Small intestine (tissue), 7 donors: ENCODE results near the gene SEPTIN2. TPM values are rescaled to one million over a fixed set of nuclear protein-coding genes. Genes with fewer than 3 reads are reported as not detected.
"Not testable (repeated sequence)": the region's sequence is repeated elsewhere in the genome, so short reads cannot be mapped to it uniquely, and the experiment has no call there.

Experiments
- DNase-seq, 2 donors: peaks; one replicate each; pipeline versions ENCODE4 v3.0.0 to v3.0.0-alpha.2; 2013
- FAIRE-seq: peaks from 2 replicates; lab custom pipeline; 2012; peaks lifted over from hg19 to GRCh38; lab: Jason Lieb, UNC
- H3K27ac ChIP-seq, 3 donors: one replicate each; pipeline ENCODE4 v1.5.1; 2013; ENCODE audit warnings: low read length in 2 of 3, mild to moderate bottlenecking in 2 of 3, control low read depth in 1 of 3, inconsistent platforms in 1 of 3, low read depth in 1 of 3, moderate library complexity in 1 of 3
- H3K27me3 ChIP-seq, 3 donors: one replicate each; pipeline ENCODE4 v1.6.1; 2013; ENCODE audit warnings: low read length in 3 of 3, inconsistent platforms in 1 of 3; ENCODE audit not compliant: control insufficient read depth in 3 of 3, insufficient read depth in 3 of 3
- H3K36me3 ChIP-seq, 3 donors: one replicate each; pipeline ENCODE4 v1.6.1; 2013; ENCODE audit warnings: low read length in 3 of 3, inconsistent platforms in 1 of 3, low read depth in 1 of 3, mild to moderate bottlenecking in 1 of 3, moderate library complexity in 1 of 3; ENCODE audit not compliant: control insufficient read depth in 3 of 3, insufficient read depth in 2 of 3
- H3K4me1 ChIP-seq, 3 donors: one replicate each; pipeline ENCODE4 v1.6.1; 2013; ENCODE audit warnings: low read length in 2 of 3, inconsistent platforms in 1 of 3, low read depth in 1 of 3, mild to moderate bottlenecking in 1 of 3, moderate library complexity in 1 of 3; ENCODE audit not compliant: control insufficient read depth in 3 of 3, insufficient read depth in 2 of 3
- H3K4me3 ChIP-seq, 3 donors: one replicate each; pipeline ENCODE4 v1.5.1; 2013; ENCODE audit warnings: low read length in 3 of 3, control low read depth in 1 of 3, inconsistent platforms in 1 of 3, low read depth in 1 of 3, mild to moderate bottlenecking in 1 of 3, moderate library complexity in 1 of 3
- H3K9me3 ChIP-seq, 2 donors: one replicate each; pipeline ENCODE4 v1.6.1; 2013; ENCODE audit warnings: low read depth in 1 of 2, low read length in 1 of 2; ENCODE audit not compliant: control insufficient read depth in 2 of 2, insufficient read depth in 1 of 2
- WGBS, 3 donors: extraction: QIAGEN DNeasy Blood & Tissue Kit; methylation state at CpG; one replicate each; pipeline ENCODE4 v1.1.7; 2013; 5-methylcytosine and 5-hydroxymethylcytosine counted together
- polyA plus RNA-seq, 4 donors: library from polyadenylated mRNA; stranded (reverse) in 3 of 4; unstranded in 1 of 4; fragments of 200-250 nt in 3 of 4; fragments of 120-200 nt in 1 of 4; gene quantifications; one replicate each; pipeline versions ENCODE4 v1.2.1 to v1.2.3, GENCODE V29; 2013
- donor health status: healthy with polysubstance abuse.
- donor health status: control.
- donor health status: control.
- donor health status: Bipolar disorder and iron deficiency.
- donor health status: healthy.

The SEPTIN2 gene
- polyA plus RNA-seq, 4 donors = 112 to 311 (median 148) TPM

DNA sequence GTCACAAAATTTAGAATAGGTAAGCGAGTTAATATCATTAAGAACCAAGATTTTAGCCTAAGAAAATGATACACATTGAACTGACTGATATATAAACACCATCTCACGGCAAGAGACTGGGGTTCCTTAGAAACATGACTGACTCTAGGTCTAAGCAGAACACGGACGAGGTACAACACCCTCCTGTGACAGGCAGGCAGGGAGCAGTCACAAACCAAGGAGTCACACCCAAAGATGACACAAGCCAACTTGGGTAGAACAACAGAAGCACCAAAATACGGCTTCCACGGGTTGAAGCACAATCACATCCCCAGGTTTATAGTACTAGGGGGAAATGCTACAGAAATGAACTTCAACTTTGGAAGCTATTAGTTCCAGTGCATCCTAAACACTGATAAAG lies 24.6 kb upstream of the SEPTIN2 start:
- Histone ChIP-seq H3K27me3 (no peaks in the 10 kb centered on the region), H3K9me3 (no peaks in the 10 kb centered on the region), H3K36me3 (peaks cover 0 to 7% (median 2%) of the 10 kb centered on the region in 3 donors), H3K4me3 (no peak overlapping the region), H3K4me1 (peaks cover 0 to 4% (median 0%) of the 10 kb centered on the region in 3 donors), H3K27ac (no peak overlapping the region)
- DNase-seq (no peak), FAIRE-seq (no peak)
- WGBS, 3 donors = 86 to 91% (median 87%) methylated on average over 6 of the region's 6 CpGs

DNA sequence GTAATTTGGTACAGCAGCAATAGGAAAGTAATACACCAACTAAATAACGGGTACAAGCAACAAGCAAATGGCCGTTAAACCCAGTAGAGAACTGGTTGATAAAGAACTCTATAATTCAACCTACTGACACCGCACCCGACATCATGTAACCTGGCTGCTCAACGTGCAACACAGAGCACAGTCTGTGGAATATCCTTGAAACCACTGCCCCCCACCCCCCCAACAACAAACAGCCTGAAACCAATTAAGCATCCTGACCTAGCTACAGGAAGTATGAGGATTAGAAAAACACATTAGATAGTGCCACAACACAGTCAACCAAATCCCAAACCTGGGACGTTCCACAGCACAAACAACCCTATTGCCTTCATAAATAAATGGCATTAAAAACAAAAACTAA lies 23.7 kb upstream of the SEPTIN2 start:
- no peaks in the 10 kb centered on the region for H3K27me3 ChIP-seq
- FAIRE-seq (no peak), DNase-seq (no peak)
- WGBS, 3 donors = 77 to 82% (median 78%) methylated on average over 6 of the region's 6 CpGs
- H3K9me3 ChIP-seq = no peaks in the 10 kb centered on the region
- no peak overlapping the region for H3K4me3 ChIP-seq
- peaks cover 0 to 4% (median 0%) of the 10 kb centered on the region in 3 donors for H3K4me1 ChIP-seq
- H3K36me3 ChIP-seq = peaks cover 0 to 9% (median 2%) of the 10 kb centered on the region in 3 donors
- H3K27ac ChIP-seq = no peak overlapping the region

DNA sequence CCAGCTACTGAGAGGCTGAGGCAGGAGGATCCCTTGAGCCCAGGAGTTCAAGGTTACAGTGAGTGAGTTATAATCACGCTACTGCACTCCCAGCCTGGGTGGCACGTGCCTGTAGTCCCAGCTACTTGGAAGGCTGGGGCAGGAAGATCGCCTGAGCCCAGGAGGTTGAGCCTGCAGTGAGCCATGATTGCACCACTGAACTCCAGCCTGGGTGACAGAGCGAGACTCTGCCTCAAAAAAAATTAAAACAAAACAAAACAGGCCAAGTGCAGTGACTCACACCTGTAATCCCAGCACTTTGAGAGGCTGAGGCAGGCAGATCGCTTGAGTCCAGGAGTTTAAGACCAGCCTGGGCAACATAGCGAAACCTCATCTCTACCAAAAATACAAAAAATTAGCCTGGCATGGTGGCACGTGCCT lies 22.3 kb upstream of the SEPTIN2 start:
- not testable (repeated sequence) for H3K27ac ChIP-seq, FAIRE-seq, H3K9me3 ChIP-seq, H3K4me3 ChIP-seq, DNase-seq, H3K27me3 ChIP-seq, H3K4me1 ChIP-seq
- H3K36me3 ChIP-seq = peaks cover 0 to 18% (median 2%) of the 10 kb centered on the region in 3 donors
- WGBS, 3 donors = 83 to 88% (median 83%) methylated on average over 7 of the region's 7 CpGs

DNA sequence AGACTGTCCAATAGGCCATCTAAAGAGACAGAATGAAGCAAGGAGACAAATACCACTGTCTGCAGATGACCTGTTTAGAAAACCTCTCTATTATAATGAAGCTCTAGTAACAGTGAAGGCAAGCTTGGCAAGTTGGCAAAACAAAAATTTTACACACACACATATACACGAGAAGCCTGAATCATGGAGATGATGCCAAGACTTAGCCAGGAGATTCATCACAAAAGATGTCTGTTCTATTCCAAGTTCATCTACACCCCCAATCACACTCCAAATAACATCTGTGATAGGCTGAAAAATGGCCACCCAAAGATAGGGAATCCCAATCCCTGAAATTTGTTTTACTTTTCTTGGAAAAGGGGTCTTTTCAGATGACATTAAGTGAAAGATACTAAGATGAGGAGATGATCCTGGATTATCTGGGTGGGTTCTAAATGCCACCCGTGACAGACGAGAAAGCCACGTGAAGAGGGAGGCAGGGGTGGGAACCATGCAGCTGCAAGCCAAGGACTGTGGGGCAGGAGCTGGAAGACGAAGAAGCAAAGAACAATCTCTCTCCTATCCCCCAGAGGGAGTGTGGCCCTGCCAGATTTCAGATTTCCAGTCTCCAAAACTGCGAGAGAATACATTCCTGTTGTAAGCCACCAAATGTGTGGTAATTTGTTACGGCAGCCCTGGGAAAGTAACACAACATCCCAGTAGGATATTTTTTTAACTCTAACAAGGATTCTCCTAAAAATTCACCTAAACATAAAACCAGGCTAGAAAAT lies 20.2 kb upstream of the SEPTIN2 start:
- Histone ChIP-seq H3K27me3 (no peaks in the 10 kb centered on the region), H3K36me3 (peaks cover 0 to 14% (median 0%) of the 10 kb centered on the region in 3 donors), H3K4me1 (peaks cover 0 to 4% (median 0%) of the 10 kb centered on the region in 3 donors), H3K9me3 (no peaks in the 10 kb centered on the region), H3K4me3 (no peak overlapping the region), H3K27ac (no peak overlapping the region)
- 74 to 89% (median 88%) methylated on average over 7 of the region's 7 CpGs for WGBS, 3 donors
- FAIRE-seq = no peak
- no peak for DNase-seq

DNA sequence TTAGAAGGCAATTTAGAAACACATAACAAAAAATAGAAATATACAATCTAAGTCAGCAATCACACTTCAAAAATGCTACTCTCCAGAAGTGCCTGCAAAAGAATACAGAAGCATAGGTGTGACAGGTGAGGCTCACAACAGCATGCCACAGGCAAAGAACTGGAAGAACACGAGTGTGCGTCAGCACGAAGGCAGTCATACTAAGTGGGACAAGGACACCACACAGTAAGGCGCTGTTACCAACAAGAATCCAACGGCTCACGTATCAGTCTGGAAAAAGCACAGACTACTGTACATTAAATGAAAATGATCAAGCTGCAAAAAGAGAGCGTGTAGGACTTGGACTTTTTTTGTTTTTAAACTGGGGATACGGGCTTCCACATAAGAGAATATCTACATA lies 19.0 kb upstream of the SEPTIN2 start:
- no peak for FAIRE-seq
- H3K4me1 ChIP-seq = peaks cover 0 to 3% (median under 1%) of the 10 kb centered on the region in 3 donors
- no peak overlapping the region for H3K27ac ChIP-seq
- DNase-seq = no peak
- 93 to 96% (median 94%) methylated on average over 8 of the region's 8 CpGs for WGBS, 3 donors
- peaks cover 0 to 16% (median 0%) of the 10 kb centered on the region in 3 donors for H3K36me3 ChIP-seq
- H3K4me3 ChIP-seq = no peak overlapping the region
- no peaks in the 10 kb centered on the region for H3K27me3 ChIP-seq
- no peaks in the 10 kb centered on the region for H3K9me3 ChIP-seq

DNA sequence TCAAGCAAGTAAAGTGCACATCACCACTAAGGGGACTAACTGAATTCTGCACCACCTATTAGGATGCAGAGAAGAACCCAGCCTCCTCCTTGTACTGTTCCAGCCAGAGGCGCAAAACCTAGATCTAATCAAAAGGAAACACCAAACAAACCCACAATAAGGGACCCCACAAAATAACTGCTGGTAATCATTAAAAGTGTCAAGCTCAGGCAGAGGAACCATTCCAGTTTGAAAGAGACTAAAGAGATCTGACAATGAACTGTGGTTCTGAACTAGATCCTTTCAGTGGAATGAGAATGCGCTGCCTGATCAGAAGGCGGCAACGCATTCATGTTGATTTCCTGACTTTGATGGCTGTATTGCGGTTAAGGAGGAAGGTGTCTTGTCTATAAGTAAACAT lies 17.1 kb upstream of the SEPTIN2 start:
- 74 to 90% (median 79%) methylated on average over 5 of the region's 5 CpGs for WGBS, 3 donors
- FAIRE-seq = no peak
- Histone ChIP-seq H3K27me3 (no peaks in the 10 kb centered on the region), H3K4me1 (peaks cover 0 to 6% (median 2%) of the 10 kb centered on the region in 3 donors), H3K9me3 (no peaks in the 10 kb centered on the region), H3K4me3 (no peak overlapping the region), H3K27ac (no peak overlapping the region), H3K36me3 (peaks cover 0 to 16% (median 0%) of the 10 kb centered on the region in 3 donors)
- DNase-seq = no peak

DNA sequence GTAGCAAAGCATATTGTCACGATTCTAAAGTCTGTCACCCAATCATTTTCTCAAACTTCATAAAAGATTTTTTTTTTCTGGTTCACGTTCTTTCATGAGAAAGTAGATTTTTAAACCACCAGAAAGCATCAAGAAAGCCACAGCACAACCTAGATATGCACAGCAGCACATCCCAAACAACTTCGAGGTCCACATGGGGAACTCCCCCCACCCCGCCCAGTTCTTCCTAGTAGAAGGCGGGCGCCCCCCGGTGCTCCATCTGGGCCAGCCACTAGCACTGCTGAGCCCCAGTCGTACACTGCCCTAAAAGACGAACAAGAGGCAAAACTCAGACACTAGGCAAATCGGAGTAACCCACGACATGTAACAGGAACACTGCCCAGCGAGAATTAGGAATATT lies 15.7 kb upstream of the SEPTIN2 start:
- H3K27me3 ChIP-seq = no peaks in the 10 kb centered on the region
- peaks cover 0 to 6% (median 4%) of the 10 kb centered on the region in 3 donors for H3K4me1 ChIP-seq
- FAIRE-seq = no peak
- 69 to 76% (median 74%) methylated on average over 12 of the region's 12 CpGs for WGBS, 3 donors
- H3K9me3 ChIP-seq = no peaks in the 10 kb centered on the region
- no peak overlapping the region for H3K27ac ChIP-seq
- H3K4me3 ChIP-seq = no peak overlapping the region
- peaks cover 0 to 16% (median 0%) of the 10 kb centered on the region in 3 donors for H3K36me3 ChIP-seq
- no peak for DNase-seq

DNA sequence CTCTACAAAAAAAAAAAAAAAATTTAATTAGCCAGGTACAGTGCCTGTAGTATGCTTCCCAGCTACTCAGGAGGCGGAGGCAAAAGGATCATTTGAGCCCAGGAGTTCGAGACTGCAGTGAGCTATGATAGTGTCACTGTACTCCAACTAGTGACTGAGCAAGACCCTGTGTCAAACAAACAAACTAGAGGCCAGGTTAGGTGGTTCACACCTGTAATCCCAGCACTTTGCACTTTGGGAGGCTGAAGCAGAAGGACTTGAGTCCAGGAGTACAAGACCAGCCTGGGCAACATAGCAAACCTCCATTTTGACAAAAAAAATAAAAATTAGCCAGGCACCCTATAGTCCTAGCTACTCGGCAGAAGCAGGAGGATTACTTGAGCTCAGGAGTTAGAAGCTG lies 13.6 kb upstream of the SEPTIN2 start:
- Histone ChIP-seq H3K36me3 (peaks cover 0 to 19% (median 0%) of the 10 kb centered on the region in 3 donors), H3K9me3 (no peaks in the 10 kb centered on the region), H3K27ac (no peak overlapping the region), H3K4me3 (no peak overlapping the region), H3K27me3 (no peaks in the 10 kb centered on the region), H3K4me1 (peaks cover 0 to 6% (median 4%) of the 10 kb centered on the region in 3 donors)
- WGBS, 3 donors = 75 to 84% (median 79%) methylated on average over 3 of the region's 3 CpGs
- DNase-seq (no peak), FAIRE-seq (no peak)
